HepG2 (cell line): ENCODE results near the gene TMEM238. TPM values are rescaled to one million over a fixed set of nuclear protein-coding genes. Genes with fewer than 3 reads are reported as not detected.

Experiments used
- ATAC-seq: fragments of 200-7000 bp; cut with Tn5 transposase; 3 replicates; pipeline ENCODE4 v1.9.1; 2020; ENCODE audit warnings: mild to moderate bottlenecking, moderate library complexity
- BruUV-seq: library from RNA; stranded (reverse); fragments of 400-500 nt; replicated peaks from 2 replicates; lab custom pipeline; 2021; lab: Mats Ljungman, UMichigan
- CTCF ChIA-PET: fragments of 300-600 bp; formaldehyde crosslinking; extraction: SDS; loops from one replicate; lab custom pipeline; 2021; ENCODE audit warnings: low total read pairs, inconsistent platforms, low intra/inter-chr PET ratio; lab: Yijun Ruan, JAX
- POLR2A ChIA-PET: fragments of 350-600 bp; sonication (Branson Sonifier 250); formaldehyde crosslinking; loops from one replicate; lab custom pipeline; 2020; ENCODE audit warnings: antibody characterized with exemption, inconsistent platforms; lab: Yijun Ruan, JAX
- DNase-seq: peaks from one replicate; pipeline ENCODE4 v3.0.0-alpha.2; 2015; ENCODE audit warnings: low spot score
- FAIRE-seq: peaks from 3 replicates; lab custom pipeline; 2011; peaks lifted over from hg19 to GRCh38; lab: Jason Lieb, UNC
- H2AFZ ChIP-seq: one replicate; pipeline ENCODE4 v1.6.1; 2011; ENCODE audit warnings: low read length, inconsistent platforms
- H3K27ac ChIP-seq: fragments of 300-600 bp; 3 replicates; pipeline ENCODE4 v1.8.0; 2011; ENCODE audit warnings: mixed run types, mild to moderate bottlenecking, mixed read lengths, low read length, inconsistent platforms; ENCODE audit not compliant: insufficient read depth; ENCODE audit errors: extremely low read length
- H3K27me3 ChIP-seq, 2 experiments: fragments of 200-600 bp in 1 of 2; 2 replicates in 1 of 2; 3 replicates in 1 of 2; pipeline versions ENCODE4 v1.6.0 to v1.8.0; 2011; ENCODE audit warnings: low read length in 2 of 2, mild to moderate bottlenecking in 2 of 2, moderate library complexity in 2 of 2, inconsistent platforms in 1 of 2; ENCODE audit not compliant: insufficient read depth in 2 of 2, control insufficient read depth in 1 of 2
- H3K36me3 ChIP-seq, 2 experiments: fragments of 200-600 bp in 1 of 2; replicated peaks in 1 of 2; 2 replicates in 1 of 2; 3 replicates in 1 of 2; pipeline versions ENCODE4 v1.5.1 to v1.8.0; 2011; ENCODE audit warnings: low read length in 2 of 2, inconsistent platforms in 1 of 2; ENCODE audit not compliant: insufficient read depth in 2 of 2, control insufficient read depth in 1 of 2
- H3K4me1 ChIP-seq: 2 replicates; pipeline ENCODE4 v1.5.1; 2012; ENCODE audit warnings: low read length, inconsistent platforms; ENCODE audit not compliant: insufficient read depth
- H3K4me2 ChIP-seq: 2 replicates; pipeline ENCODE4 v1.6.0; 2011; ENCODE audit warnings: low read depth, low read length, inconsistent platforms
- H3K4me3 ChIP-seq, 3 experiments: fragments of 200-600 bp in 1 of 3; sonication (generic), shearing (Covaris generic) in 1 of 3; replicated peaks in 1 of 3; 2 replicates each; pipeline ENCODE4 v1.5.1; 2011 to 2016; ENCODE audit warnings: low read length in 3 of 3, inconsistent platforms in 2 of 3, low read depth in 2 of 3, mild to moderate bottlenecking in 2 of 3, control low read depth in 1 of 3, mixed read lengths in 1 of 3; ENCODE audit not compliant: insufficient read depth in 1 of 3
- H3K79me2 ChIP-seq: one replicate; pipeline ENCODE4 v1.6.1; 2011; ENCODE audit warnings: low read length, inconsistent platforms; ENCODE audit not compliant: insufficient read depth
- H3K9ac ChIP-seq: 2 replicates; pipeline ENCODE4 v1.6.0; 2011; ENCODE audit warnings: mild to moderate bottlenecking, low read depth, low read length, inconsistent platforms; ENCODE audit not compliant: insufficient read depth
- H3K9me3 ChIP-seq: 2 replicates; pipeline ENCODE4 v1.5.1; 2012; ENCODE audit warnings: mild to moderate bottlenecking, low read length
- H4K20me1 ChIP-seq: 2 replicates; pipeline ENCODE4 v1.6.0; 2011; ENCODE audit warnings: inconsistent platforms, mild to moderate bottlenecking, low read length, moderate library complexity; ENCODE audit not compliant: insufficient read depth
- AGO2 ChIP-seq: fragments of 200-400 bp; formaldehyde crosslinking; optimal IDR thresholded peaks from 2 replicates; pipeline ENCODE3; 2017; ENCODE audit warnings: mild to moderate bottlenecking, low read depth, low read length, moderate library complexity
- ARID2 ChIP-seq: sonication (generic); formaldehyde crosslinking; IDR thresholded peaks from 2 replicates; pipeline ENCODE4 v1.8.1; 2022; ENCODE audit warnings: mild to moderate bottlenecking, missing genetic modification reagents, borderline replicate concordance
- GLI4 ChIP-seq: sonication (generic); formaldehyde crosslinking; IDR thresholded peaks from 2 replicates; pipeline ENCODE4 v1.5.1; 2020; ENCODE audit warnings: missing genetic modification reagents, mild to moderate bottlenecking, moderate library complexity, borderline replicate concordance
- IRX3 ChIP-seq: sonication (generic); formaldehyde crosslinking; IDR thresholded peaks from 2 replicates; pipeline ENCODE4 v1.8.1; 2023; ENCODE audit warnings: mild to moderate bottlenecking, low read depth, missing genetic modification reagents, borderline replicate concordance
- POLR2G ChIP-seq: fragments of 200-400 bp; formaldehyde crosslinking; IDR thresholded peaks from 2 replicates; pipeline ENCODE4 v1.6.1; 2018; ENCODE audit warnings: mild to moderate bottlenecking, low read depth, low read length, moderate library complexity
- RBFOX2 ChIP-seq: fragments of 200-400 bp; formaldehyde crosslinking; IDR thresholded peaks from 2 replicates; pipeline ENCODE4 v1.6.1; 2017; ENCODE audit warnings: low read depth, mild to moderate bottlenecking, low read length
- TOPORS ChIP-seq: sonication (generic); formaldehyde crosslinking; IDR thresholded peaks from 2 replicates; pipeline ENCODE4 v1.8.0; 2023; ENCODE audit warnings: mild to moderate bottlenecking, missing genetic modification reagents
- U2AF2 ChIP-seq: fragments of 200-400 bp; formaldehyde crosslinking; IDR thresholded peaks from 2 replicates; pipeline ENCODE4 v1.6.1; 2017; ENCODE audit warnings: low read depth, mild to moderate bottlenecking, low read length
- ZNF263 ChIP-seq: sonication (generic); formaldehyde crosslinking; IDR thresholded peaks from 2 replicates; pipeline ENCODE4 v1.4.0; 2020; ENCODE audit warnings: missing genetic modification reagents
- ZNF382 ChIP-seq: sonication (generic); formaldehyde crosslinking; IDR thresholded peaks from 2 replicates; pipeline ENCODE4 v1.5.0; 2020; ENCODE audit warnings: missing genetic modification reagents, mild to moderate bottlenecking, borderline replicate concordance
- ZNF557 ChIP-seq: sonication (generic); formaldehyde crosslinking; IDR thresholded peaks from 2 replicates; pipeline ENCODE4 v1.4.0; 2020; ENCODE audit warnings: missing genetic modification reagents
- ZNF746 ChIP-seq: sonication (generic); formaldehyde crosslinking; IDR thresholded peaks from 2 replicates; pipeline ENCODE4 v1.8.0; 2022; ENCODE audit warnings: mild to moderate bottlenecking, missing genetic modification reagents
- WGBS: methylation state at CpG from one replicate; pipeline ENCODE4 v1.1.6; 2017; ENCODE audit warnings: low lambda C conversion rate; 5-methylcytosine and 5-hydroxymethylcytosine counted together
- in situ Hi-C: cut with HindIII; loops from 2 replicates; pipeline ENCODE4 v1.10.0; 2017; ENCODE audit warnings: low pct_unique_long_range_greater_than_20kb; ENCODE audit not compliant: extremely low pct_ligation_motif_present
- intact Hi-C: fragments of 100-400 bp; cut with micrococcal nuclease; formaldehyde crosslinking; loops from one replicate; pipeline ENCODE4 v1.10.0; 2022; ENCODE audit not compliant: unreplicated experiment
- polyA plus RNA-seq, 8 experiments: library from polyadenylated mRNA; depleted of rRNA in 3 of 8; stranded (reverse) in 7 of 8; unstranded in 1 of 8; fragments of >200 nt; fragmentation: Illumina TruSeq in 4 of 8; extraction: Trizol in 4 of 8; gene quantifications; 2 replicates each; pipeline versions ENCODE4 v1.2.1 to v1.2.3, GENCODE V29; 2011 to 2016; ENCODE audit warnings: low read depth in 4 of 8, missing spikeins in 1 of 8, mixed read lengths in 1 of 8; ENCODE audit not compliant: insufficient read depth in 1 of 8
- total RNA-seq, 5 experiments: library from RNA; depleted of rRNA; stranded (reverse); fragments of >200 nt; fragmentation: Illumina TruSeq; extraction: Trizol; gene quantifications; 2 replicates each; pipeline ENCODE4 v1.2.3, GENCODE V29; 2016; ENCODE audit warnings: low read depth in 1 of 5
- TF ChIP-seq, protein P1 (sequence below): sonication (generic); formaldehyde crosslinking; conservative IDR thresholded peaks from 2 replicates; pipeline ENCODE4 v1.8.0; 2022; ENCODE audit warnings: mild to moderate bottlenecking, moderate library complexity, missing genetic modification reagents
- TF ChIP-seq, protein P2 (sequence below): sonication (generic); formaldehyde crosslinking; IDR thresholded peaks from 2 replicates; pipeline ENCODE4 v1.4.0; 2020; ENCODE audit warnings: low read depth, mild to moderate bottlenecking, missing genetic modification reagents
- TF ChIP-seq, protein P3 (sequence below): sonication (generic); formaldehyde crosslinking; IDR thresholded peaks from 2 replicates; pipeline ENCODE4 v1.5.1; 2020; ENCODE audit warnings: mild to moderate bottlenecking, missing genetic modification reagents, moderate library complexity

TMEM238 gene
- total and polyA plus RNA-seq, 2 of the 13 experiments (the other 11 are each of a cell fraction or from before 2014, with no cell fraction given): not detected

DNA sequence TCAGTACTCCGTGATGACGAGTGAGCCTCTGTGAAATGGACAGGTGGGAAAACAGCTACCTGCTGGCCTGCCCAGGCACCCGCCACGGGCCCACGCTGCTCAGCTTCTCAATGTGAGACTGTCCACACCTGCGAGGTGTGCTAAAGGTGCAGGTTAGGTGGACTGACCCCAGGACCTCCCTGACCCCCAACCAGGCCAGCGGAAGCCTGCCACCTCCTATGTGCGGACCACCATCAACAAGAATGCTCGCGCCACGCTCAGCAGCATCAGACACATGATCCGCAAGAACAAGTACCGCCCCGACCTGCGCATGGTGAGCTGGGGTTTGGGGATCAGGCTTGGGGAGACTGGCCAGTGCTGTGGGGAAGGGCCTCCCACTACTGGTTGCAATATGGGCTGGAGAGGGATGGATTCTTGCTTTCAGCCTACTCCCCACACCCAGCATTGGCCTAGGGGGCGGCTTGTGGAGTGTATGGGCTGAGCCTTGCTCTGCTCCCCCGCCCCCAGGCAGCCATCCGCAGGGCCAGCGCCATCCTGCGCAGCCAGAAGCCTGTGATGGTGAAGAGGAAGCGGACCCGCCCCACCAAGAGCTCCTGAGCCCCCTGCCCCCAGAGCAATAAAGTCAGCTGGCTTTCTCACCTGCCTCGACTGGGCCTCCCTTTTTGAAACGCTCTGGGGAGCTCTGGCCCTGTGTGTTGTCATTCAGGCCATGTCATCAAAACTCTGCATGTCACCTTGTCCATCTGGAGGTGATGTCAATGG is 3.8 kb upstream of the TMEM238 start:
- DNase-seq (no peak), ATAC-seq (no peak), FAIRE-seq (no peak)
- Histone ChIP-seq H3K4me1 (peaks cover 47% of the 10 kb centered on the region), H3K9me3 (no peaks in the 10 kb centered on the region), H3K9ac (peak overlapping the region; percentile 96), H3K27ac (no peak overlapping the region), H4K20me1 (peaks cover 48% of the 10 kb centered on the region), H3K4me2 (peak overlapping the region; percentile 96), H3K79me2 (peaks cover 30% of the 10 kb centered on the region), H2AFZ (no peak overlapping the region), H3K36me3 (peaks cover 16 to 35% of the 10 kb centered on the region in 2 experiments), H3K4me3 (peak overlapping the region; percentile 86 to 100 (median 89)), H3K27me3 (no peaks in the 10 kb centered on the region; a peak in 1 of 5 replicates)
- in situ Hi-C loops (no loop called here), intact Hi-C loops (loop anchor here (5.0 kb wide), 1 partner anchor 56 kb away; no protein-coding TSS in a partner anchor)
- POLR2A ChIA-PET: interaction anchor here (1.4 to 9.7 kb wide), 8 partner anchors 12 to 129 kb away, joined by 3 to 62 read pairs (median 6); partner anchors contain the start of genes HSPBP1, KMT5C and UBE2S
- TF ChIP-seq GLI4 (CRISPR knock-in tag) (no peak), AGO2 (peak; percentile 72), ZNF746 (CRISPR knock-in tag) (0 out of 2 replicates have a peak, but pooled peaks have one; percentile 22), ZNF557 (CRISPR knock-in tag) (no peak), ARID2 (CRISPR knock-in tag) (peak; percentile 65; the same call in 1 of the 2 replicates), IRX3 (CRISPR knock-in tag) (no peak), U2AF2 (no peak), ZNF263 (CRISPR knock-in tag) (no peak), POLR2G (no peak; the same call in 1 of the 2 replicates), ZNF382 (CRISPR knock-in tag) (no peak), RBFOX2 (peak; percentile 52), TOPORS (0 out of 2 replicates have a peak, but pooled peaks have one; percentile 54)
- TF ChIP-seq, protein P1, sequence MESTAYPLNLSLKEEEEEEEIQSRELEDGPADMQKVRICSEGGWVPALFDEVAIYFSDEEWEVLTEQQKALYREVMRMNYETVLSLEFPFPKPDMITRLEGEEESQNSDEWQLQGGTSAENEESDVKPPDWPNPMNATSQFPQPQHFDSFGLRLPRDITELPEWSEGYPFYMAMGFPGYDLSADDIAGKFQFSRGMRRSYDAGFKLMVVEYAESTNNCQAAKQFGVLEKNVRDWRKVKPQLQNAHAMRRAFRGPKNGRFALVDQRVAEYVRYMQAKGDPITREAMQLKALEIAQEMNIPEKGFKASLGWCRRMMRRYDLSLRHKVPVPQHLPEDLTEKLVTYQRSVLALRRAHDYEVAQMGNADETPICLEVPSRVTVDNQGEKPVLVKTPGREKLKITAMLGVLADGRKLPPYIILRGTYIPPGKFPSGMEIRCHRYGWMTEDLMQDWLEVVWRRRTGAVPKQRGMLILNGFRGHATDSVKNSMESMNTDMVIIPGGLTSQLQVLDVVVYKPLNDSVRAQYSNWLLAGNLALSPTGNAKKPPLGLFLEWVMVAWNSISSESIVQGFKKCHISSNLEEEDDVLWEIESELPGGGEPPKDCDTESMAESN (CRISPR knock-in tag): no peak
- TF ChIP-seq, protein P2, sequence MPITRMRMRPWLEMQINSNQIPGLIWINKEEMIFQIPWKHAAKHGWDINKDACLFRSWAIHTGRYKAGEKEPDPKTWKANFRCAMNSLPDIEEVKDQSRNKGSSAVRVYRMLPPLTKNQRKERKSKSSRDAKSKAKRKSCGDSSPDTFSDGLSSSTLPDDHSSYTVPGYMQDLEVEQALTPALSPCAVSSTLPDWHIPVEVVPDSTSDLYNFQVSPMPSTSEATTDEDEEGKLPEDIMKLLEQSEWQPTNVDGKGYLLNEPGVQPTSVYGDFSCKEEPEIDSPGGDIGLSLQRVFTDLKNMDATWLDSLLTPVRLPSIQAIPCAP (CRISPR knock-in tag): no peak
- TF ChIP-seq, protein P3, sequence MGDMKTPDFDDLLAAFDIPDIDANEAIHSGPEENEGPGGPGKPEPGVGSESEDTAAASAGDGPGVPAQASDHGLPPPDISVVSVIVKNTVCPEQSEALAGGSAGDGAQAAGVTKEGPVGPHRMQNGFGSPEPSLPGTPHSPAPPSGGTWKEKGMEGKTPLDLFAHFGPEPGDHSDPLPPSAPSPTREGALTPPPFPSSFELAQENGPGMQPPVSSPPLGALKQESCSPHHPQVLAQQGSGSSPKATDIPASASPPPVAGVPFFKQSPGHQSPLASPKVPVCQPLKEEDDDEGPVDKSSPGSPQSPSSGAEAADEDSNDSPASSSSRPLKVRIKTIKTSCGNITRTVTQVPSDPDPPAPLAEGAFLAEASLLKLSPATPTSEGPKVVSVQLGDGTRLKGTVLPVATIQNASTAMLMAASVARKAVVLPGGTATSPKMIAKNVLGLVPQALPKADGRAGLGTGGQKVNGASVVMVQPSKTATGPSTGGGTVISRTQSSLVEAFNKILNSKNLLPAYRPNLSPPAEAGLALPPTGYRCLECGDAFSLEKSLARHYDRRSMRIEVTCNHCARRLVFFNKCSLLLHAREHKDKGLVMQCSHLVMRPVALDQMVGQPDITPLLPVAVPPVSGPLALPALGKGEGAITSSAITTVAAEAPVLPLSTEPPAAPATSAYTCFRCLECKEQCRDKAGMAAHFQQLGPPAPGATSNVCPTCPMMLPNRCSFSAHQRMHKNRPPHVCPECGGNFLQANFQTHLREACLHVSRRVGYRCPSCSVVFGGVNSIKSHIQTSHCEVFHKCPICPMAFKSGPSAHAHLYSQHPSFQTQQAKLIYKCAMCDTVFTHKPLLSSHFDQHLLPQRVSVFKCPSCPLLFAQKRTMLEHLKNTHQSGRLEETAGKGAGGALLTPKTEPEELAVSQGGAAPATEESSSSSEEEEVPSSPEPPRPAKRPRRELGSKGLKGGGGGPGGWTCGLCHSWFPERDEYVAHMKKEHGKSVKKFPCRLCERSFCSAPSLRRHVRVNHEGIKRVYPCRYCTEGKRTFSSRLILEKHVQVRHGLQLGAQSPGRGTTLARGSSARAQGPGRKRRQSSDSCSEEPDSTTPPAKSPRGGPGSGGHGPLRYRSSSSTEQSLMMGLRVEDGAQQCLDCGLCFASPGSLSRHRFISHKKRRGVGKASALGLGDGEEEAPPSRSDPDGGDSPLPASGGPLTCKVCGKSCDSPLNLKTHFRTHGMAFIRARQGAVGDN (CRISPR knock-in tag): peak; percentile 8; the same call in 1 of the 2 replicates
- BruUV-seq: no TSS peak
- CTCF ChIA-PET: no interaction called here
- 95% methylated on average over 22 of the region's 24 CpGs for WGBS
